Measurements from ENCODE around the gene ADAMTS2.

ADAMTS2 gene

GRCh38 chr5:179278546-179278945 lies 66.7 kb downstream of the ADAMTS2 start:
- DNase-seq (ENCODE audit: low read depth) = no peak

GRCh38 chr5:179278119-179278518 lies 67.1 kb downstream of the ADAMTS2 start:
- DNase-seq (ENCODE audit: low read depth) = peak; percentile 29

GRCh38 chr5:179276838-179277395 lies 68.3 kb downstream of the ADAMTS2 start:
- DNase-seq (ENCODE audit: low read depth) = no peak

GRCh38 chr5:179275941-179276837 lies 69.1 kb downstream of the ADAMTS2 start:
- peak; percentile 99 for DNase-seq (ENCODE audit: low read depth)

- no peak for DNase-seq (ENCODE audit: low read depth)
Observed at GRCh38 chr5:179275381-179275878, 69.8 kb downstream of the ADAMTS2 start.

- no peak for DNase-seq (ENCODE audit: low read depth)
Observed at GRCh38 chr5:179274321-179275315, 70.6 kb downstream of the ADAMTS2 start.

- no peak for DNase-seq (ENCODE audit: low read depth)
Observed at GRCh38 chr5:179273441-179274145, 71.7 kb downstream of the ADAMTS2 start.

- DNase-seq (ENCODE audit: low read depth) = no peak
Observed at GRCh38 chr5:179273073-179273435, 72.2 kb downstream of the ADAMTS2 start.

GRCh38 chr5:179272326-179273072 lies 72.8 kb downstream of the ADAMTS2 start:
- DNase-seq (ENCODE audit: low read depth) = no peak

- no peak for DNase-seq (ENCODE audit: low read depth)
Observed at GRCh38 chr5:179271821-179272325, 73.4 kb downstream of the ADAMTS2 start.

GRCh38 chr5:179271428-179271734 lies 73.9 kb downstream of the ADAMTS2 start:
- no peak for DNase-seq (ENCODE audit: low read depth)

- peak; percentile 76 for DNase-seq (ENCODE audit: low read depth)
Observed at GRCh38 chr5:179270581-179271427, 74.5 kb downstream of the ADAMTS2 start.

GRCh38 chr5:179269781-179270543 lies 75.3 kb downstream of the ADAMTS2 start:
- DNase-seq (ENCODE audit: low read depth) = no peak

GRCh38 chr5:179268966-179269693 lies 76.1 kb downstream of the ADAMTS2 start:
- DNase-seq (ENCODE audit: low read depth) = no peak

GRCh38 chr5:179268399-179268952 lies 76.8 kb downstream of the ADAMTS2 start:
- no peak for DNase-seq (ENCODE audit: low read depth)

- DNase-seq (ENCODE audit: low read depth) = no peak
Observed at GRCh38 chr5:179267671-179268083, 77.6 kb downstream of the ADAMTS2 start.

GRCh38 chr5:179267071-179267670 lies 78.1 kb downstream of the ADAMTS2 start:
- no peak for DNase-seq (ENCODE audit: low read depth)

All from amniotic epithelial cell (primary cell).